Measurements from ENCODE around the gene RNU1-1.
"Not testable (repeated sequence)": the region's sequence is repeated elsewhere in the genome, so short reads cannot be mapped to it uniquely, and the experiment has no call there.

- TF ChIP-seq CTCF, POLR2A (IDR thresholded peaks at IDR 0.05): not testable (repeated sequence)
Measured at GRCh38 chr1:16489195-16489880, 24.7 kb downstream of the RNU1-1 start.
